Gastrocnemius medialis (tissue), 4 donors: ENCODE results near the gene DIP2C.

Source experiments
- CTCF ChIP-seq, 5 experiments: fragments of 450-650 bp in 3 of 5; fragments of 200-600 bp in 2 of 5; sonication (generic) in 2 of 5; IDR thresholded peaks in 4 of 5; conservative IDR thresholded peaks in 1 of 5; 1 replicate in 4 of 5; 2 replicates in 1 of 5; pipeline ENCODE4 v1.5.1; 2016 to 2019; ENCODE audit warnings: antibody characterized with exemption in 5 of 5, mild to moderate bottlenecking in 3 of 5, moderate library complexity in 3 of 5
- POLR2A ChIP-seq, 2 donors: fragments of 450-650 bp; IDR thresholded peaks; one replicate each; pipeline ENCODE4 v1.6.1; 2017; ENCODE audit warnings: antibody characterized with exemption in 2 of 2, mild to moderate bottlenecking in 2 of 2, moderate library complexity in 2 of 2

GRCh38 chr10:349081-349480 lies 340.4 kb downstream of the DIP2C start:
- TF ChIP-seq CTCF (IDR thresholded peaks at IDR 0.05 in 4 of 5, conservative IDR thresholded peaks at IDR 0.05 in 1 of 5), result no peak
- TF ChIP-seq POLR2A (IDR thresholded peaks at IDR 0.05), result no peak
